Measurements from ENCODE around the gene CCDC184.

The CCDC184 gene

DNA sequence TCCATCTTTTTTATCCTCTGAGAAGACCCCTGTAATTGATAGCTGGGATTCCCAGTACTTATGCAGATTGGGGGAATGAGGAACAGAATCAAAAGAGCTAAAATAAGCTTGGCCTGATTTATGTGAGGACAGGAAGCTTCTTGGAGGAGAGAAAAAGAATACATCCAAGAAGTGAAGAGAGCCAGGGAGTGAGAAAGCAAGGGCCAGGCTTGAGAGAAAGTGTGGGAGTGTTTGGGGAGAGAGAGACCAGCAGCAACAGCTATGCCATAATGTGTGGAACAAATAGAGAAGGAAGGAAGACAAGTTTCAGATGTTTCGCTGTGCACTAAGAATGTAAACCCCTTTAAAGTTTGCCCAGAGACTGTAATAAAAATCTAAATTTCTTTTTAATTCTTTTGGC lies 4.0 kb upstream of the CCDC184 start:
- no peaks in the 10 kb centered on the region for H3K9me2 ChIP-seq (replicated peaks; ENCODE audit: control insufficient read depth, low read length)
- no peak overlapping the region for H3K4me2 ChIP-seq (ENCODE audit: low read length)
- peaks cover 61% of the 10 kb centered on the region for H3K27me3 ChIP-seq (ENCODE audit: control insufficient read depth, low read length)
- no peak overlapping the region for H3K27ac ChIP-seq (ENCODE audit: low read depth, low read length)
- H3K4me3 ChIP-seq (ENCODE audit: low read length): no peak overlapping the region
- no peaks in the 10 kb centered on the region for H3K9me3 ChIP-seq (ENCODE audit: control insufficient read depth, insufficient read depth, low read length)
- TF ChIP-seq EZH2phosphoT487 (IDR thresholded peaks at IDR 0.05; ENCODE audit: borderline replicate concordance, low read length): no peak; the same call in 1 of the 2 replicates
- TF ChIP-seq, protein P1, sequence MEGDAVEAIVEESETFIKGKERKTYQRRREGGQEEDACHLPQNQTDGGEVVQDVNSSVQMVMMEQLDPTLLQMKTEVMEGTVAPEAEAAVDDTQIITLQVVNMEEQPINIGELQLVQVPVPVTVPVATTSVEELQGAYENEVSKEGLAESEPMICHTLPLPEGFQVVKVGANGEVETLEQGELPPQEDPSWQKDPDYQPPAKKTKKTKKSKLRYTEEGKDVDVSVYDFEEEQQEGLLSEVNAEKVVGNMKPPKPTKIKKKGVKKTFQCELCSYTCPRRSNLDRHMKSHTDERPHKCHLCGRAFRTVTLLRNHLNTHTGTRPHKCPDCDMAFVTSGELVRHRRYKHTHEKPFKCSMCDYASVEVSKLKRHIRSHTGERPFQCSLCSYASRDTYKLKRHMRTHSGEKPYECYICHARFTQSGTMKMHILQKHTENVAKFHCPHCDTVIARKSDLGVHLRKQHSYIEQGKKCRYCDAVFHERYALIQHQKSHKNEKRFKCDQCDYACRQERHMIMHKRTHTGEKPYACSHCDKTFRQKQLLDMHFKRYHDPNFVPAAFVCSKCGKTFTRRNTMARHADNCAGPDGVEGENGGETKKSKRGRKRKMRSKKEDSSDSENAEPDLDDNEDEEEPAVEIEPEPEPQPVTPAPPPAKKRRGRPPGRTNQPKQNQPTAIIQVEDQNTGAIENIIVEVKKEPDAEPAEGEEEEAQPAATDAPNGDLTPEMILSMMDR (IDR thresholded peaks at IDR 0.05; ENCODE audit: low read depth, low read length, poor library complexity, severe bottlenecking): no peak
- no peaks in the 10 kb centered on the region for H3F3A ChIP-seq (ENCODE audit: control insufficient read depth, insufficient read depth)
- no peaks in the 10 kb centered on the region for H3K79me2 ChIP-seq (ENCODE audit: control insufficient read depth, low read length)
- peaks cover 9% of the 10 kb centered on the region for H3K4me1 ChIP-seq (ENCODE audit: control insufficient read depth, low read length)
- H3K36me3 ChIP-seq (ENCODE audit: control insufficient read depth, low read length): no peaks in the 10 kb centered on the region
- H4K20me1 ChIP-seq (ENCODE audit: control insufficient read depth, insufficient read depth, low read depth, low read length): no peaks in the 10 kb centered on the region

DNA sequence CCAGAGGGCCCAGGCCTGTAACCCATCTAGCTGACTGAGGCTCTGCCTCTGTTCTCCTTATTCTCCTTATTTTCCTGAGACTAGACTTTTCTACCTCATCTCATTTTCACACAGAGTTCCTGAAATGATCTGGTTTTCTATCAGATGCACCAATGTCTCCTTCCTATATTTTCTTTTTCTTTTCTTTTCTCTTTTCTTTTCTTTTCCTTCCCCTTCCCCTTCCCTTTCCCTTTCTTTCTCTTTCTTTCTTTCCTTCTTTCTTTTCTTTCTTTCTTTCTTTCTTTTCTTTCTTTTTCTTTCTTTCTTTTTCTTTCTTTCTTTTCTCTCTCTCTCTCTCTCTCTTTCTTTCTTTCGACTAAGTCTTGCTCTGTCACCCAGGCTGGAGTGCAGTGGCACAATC lies 3.0 kb upstream of the CCDC184 start:
- no peaks in the 10 kb centered on the region for H4K20me1 ChIP-seq (ENCODE audit: control insufficient read depth, insufficient read depth, low read depth, low read length)
- H3F3A ChIP-seq (ENCODE audit: control insufficient read depth, insufficient read depth): peaks cover 5% of the 10 kb centered on the region; the same call in 1 of the 2 replicates
- H3K4me2 ChIP-seq (ENCODE audit: low read length): no peak overlapping the region
- H3K4me1 ChIP-seq (ENCODE audit: control insufficient read depth, low read length): peaks cover 15% of the 10 kb centered on the region
- H3K9me3 ChIP-seq (ENCODE audit: control insufficient read depth, insufficient read depth, low read length): no peaks in the 10 kb centered on the region
- H3K79me2 ChIP-seq (ENCODE audit: control insufficient read depth, low read length): no peaks in the 10 kb centered on the region
- H3K36me3 ChIP-seq (ENCODE audit: control insufficient read depth, low read length): no peaks in the 10 kb centered on the region
- no peak overlapping the region for H3K27ac ChIP-seq (ENCODE audit: low read depth, low read length)
- no peak overlapping the region for H3K4me3 ChIP-seq (ENCODE audit: low read length)
- peaks cover 67% of the 10 kb centered on the region for H3K27me3 ChIP-seq (ENCODE audit: control insufficient read depth, low read length)
- TF ChIP-seq, protein P1 (IDR thresholded peaks at IDR 0.05; ENCODE audit: low read depth, low read length, poor library complexity, severe bottlenecking): no peak
- no peak for TF ChIP-seq EZH2phosphoT487 (IDR thresholded peaks at IDR 0.05; ENCODE audit: borderline replicate concordance, low read length)
- H3K9me2 ChIP-seq (replicated peaks; ENCODE audit: control insufficient read depth, low read length): no peaks in the 10 kb centered on the region

DNA sequence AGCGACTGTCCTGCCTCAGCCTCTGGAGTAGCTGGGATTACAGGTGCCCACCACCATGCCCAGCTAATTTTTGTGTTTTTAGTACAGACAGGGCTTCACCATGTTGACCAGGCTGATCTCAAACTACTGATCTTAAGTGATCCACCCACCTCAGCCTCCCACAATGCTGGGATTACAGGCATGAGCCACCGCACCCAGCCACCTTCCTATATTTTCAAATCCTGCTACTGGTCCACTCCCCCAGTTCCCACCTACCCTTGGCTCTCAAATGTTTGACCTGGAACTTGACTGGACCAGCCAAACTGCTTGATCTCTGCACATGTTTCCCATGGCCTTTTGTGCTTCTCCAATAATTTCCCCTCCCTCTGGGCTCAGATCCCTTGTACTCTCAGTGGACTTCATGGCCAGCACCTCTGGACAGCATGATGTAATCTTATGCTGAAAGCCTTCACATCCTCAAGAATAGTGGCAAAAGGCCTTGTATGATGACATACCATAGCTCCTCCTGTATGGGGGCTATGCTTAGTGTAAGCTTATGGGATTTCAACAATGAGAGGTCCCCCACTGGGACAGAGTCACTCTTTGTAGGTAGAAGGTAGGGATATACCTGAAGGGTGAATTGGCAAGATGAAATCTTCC lies 2.5 kb upstream of the CCDC184 start:
- no peak for TF ChIP-seq EZH2phosphoT487 (IDR thresholded peaks at IDR 0.05; ENCODE audit: borderline replicate concordance, low read length)
- TF ChIP-seq, protein P1 (IDR thresholded peaks at IDR 0.05; ENCODE audit: low read depth, low read length, poor library complexity, severe bottlenecking): no peak
- Histone ChIP-seq H3K9me2 (replicated peaks; ENCODE audit: control insufficient read depth, low read length) (no peaks in the 10 kb centered on the region), H3K4me2 (ENCODE audit: low read length) (no peak overlapping the region), H3K27me3 (ENCODE audit: control insufficient read depth, low read length) (peaks cover 70% of the 10 kb centered on the region), H3K36me3 (ENCODE audit: control insufficient read depth, low read length) (no peaks in the 10 kb centered on the region), H3K79me2 (ENCODE audit: control insufficient read depth, low read length) (no peaks in the 10 kb centered on the region), H3K27ac (ENCODE audit: low read depth, low read length) (no peak overlapping the region), H3F3A (ENCODE audit: control insufficient read depth, insufficient read depth) (peaks cover 6% of the 10 kb centered on the region; the same call in 1 of the 2 replicates), H4K20me1 (ENCODE audit: control insufficient read depth, insufficient read depth, low read depth, low read length) (no peaks in the 10 kb centered on the region), H3K9me3 (ENCODE audit: control insufficient read depth, insufficient read depth, low read length) (no peaks in the 10 kb centered on the region), H3K4me1 (ENCODE audit: control insufficient read depth, low read length) (peaks cover 20% of the 10 kb centered on the region), H3K4me3 (ENCODE audit: low read length) (no peak overlapping the region)

Measured in DOHH2 (cell line).